ENCODE results near the gene ANKS1A.

The ANKS1A gene

DNA sequence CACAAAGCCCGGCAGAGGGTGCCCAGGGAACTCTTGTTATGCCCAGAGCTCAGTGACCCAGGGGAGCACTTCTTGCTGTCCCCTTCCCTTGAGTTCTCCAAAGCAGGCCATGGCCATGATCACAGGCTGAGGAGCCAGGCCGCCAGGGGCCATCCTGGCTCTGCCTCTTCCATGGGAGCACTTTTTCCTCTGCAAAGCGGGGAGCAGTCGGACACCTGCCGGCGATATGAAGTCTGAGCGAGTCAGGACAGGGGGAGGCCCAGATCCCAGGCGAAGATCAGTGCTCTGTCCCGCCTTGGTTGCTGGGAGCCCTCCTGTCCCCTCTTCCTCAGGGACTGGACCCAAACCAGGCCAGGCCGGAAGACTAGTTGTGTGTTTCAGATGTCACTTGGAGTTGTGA is 184.2 kb downstream of the ANKS1A start:
- H3K27ac ChIP-seq (ENCODE audit: extremely low read depth, low read depth, low read length): no peak overlapping the region
- ChIA-PET CTCF (interaction anchor here (0.5 to 0.6 kb wide), 2 partner anchors 34 to 133 kb away, joined by 3 to 5 read pairs; no protein-coding TSS in a partner anchor), POLR2A (no interaction called here)
- peaks cover 0 to 24% of the 10 kb centered on the region in 2 experiments; a peak in 2 of 3 replicates for H3K36me3 ChIP-seq (ENCODE audit: control insufficient read depth in 2 of 2, insufficient read depth in 1 of 2, low read length in 2 of 2)
- H3K4me1 ChIP-seq (ENCODE audit: control insufficient read depth, insufficient read depth, low read length): no peaks in the 10 kb centered on the region
- H3K9me3 ChIP-seq (ENCODE audit: control insufficient read depth, insufficient read depth, low read depth, low read length): no peaks in the 10 kb centered on the region
- no peak overlapping the region for H3K4me3 ChIP-seq (ENCODE audit: low read depth, low read length)
- TF ChIP-seq ZNF473 (tag by site-specific recombination; IDR thresholded peaks at IDR 0.05) (no peak), ZNF558 (tag by site-specific recombination; IDR thresholded peaks at IDR 0.05) (no peak), ZNF311 (tag by site-specific recombination; IDR thresholded peaks at IDR 0.05; ENCODE audit: borderline replicate concordance) (no peak), AEBP2 (tag by site-specific recombination; IDR thresholded peaks at IDR 0.05; ENCODE audit: borderline replicate concordance) (no peak), KLF16 (tag by site-specific recombination; IDR thresholded peaks at IDR 0.05) (no peak), ZNF677 (tag by site-specific recombination; IDR thresholded peaks at IDR 0.05) (no peak)

- no peaks in the 10 kb centered on the region for H3K4me1 ChIP-seq (ENCODE audit: control insufficient read depth, insufficient read depth, low read length)
- no peaks in the 10 kb centered on the region for H3K9me3 ChIP-seq (ENCODE audit: control insufficient read depth, insufficient read depth, low read depth, low read length)
- H3K27ac ChIP-seq (ENCODE audit: extremely low read depth, low read depth, low read length): no peak overlapping the region
- TF ChIP-seq ZFHX2 (tag by site-specific recombination; conservative IDR thresholded peaks at IDR 0.05) (no peak), ZNF24 (tag by site-specific recombination; IDR thresholded peaks at IDR 0.05) (no peak), ZNF76 (tag by site-specific recombination; IDR thresholded peaks at IDR 0.05; ENCODE audit: borderline replicate concordance, low read depth) (no peak), ZNF510 (tag by site-specific recombination; IDR thresholded peaks at IDR 0.05; ENCODE audit: insufficient replicate concordance) (no peak), SETDB1 (IDR thresholded peaks at IDR 0.05; ENCODE audit: insufficient read length, low read length) (no peak), ZNF362 (tag by site-specific recombination; IDR thresholded peaks at IDR 0.05) (no peak)
- H3K36me3 ChIP-seq (ENCODE audit: control insufficient read depth in 2 of 2, insufficient read depth in 1 of 2, low read length in 2 of 2): peaks cover 0 to 31% of the 10 kb centered on the region in 2 experiments; a peak in 2 of 3 replicates
- no peak overlapping the region for H3K4me3 ChIP-seq (ENCODE audit: low read depth, low read length)
- POLR2A ChIA-PET: no interaction called here
- CTCF ChIA-PET: no interaction called here
These were observed 184.9 kb downstream of the ANKS1A start for GRCh38 chr6:35073766-35074471.

DNA sequence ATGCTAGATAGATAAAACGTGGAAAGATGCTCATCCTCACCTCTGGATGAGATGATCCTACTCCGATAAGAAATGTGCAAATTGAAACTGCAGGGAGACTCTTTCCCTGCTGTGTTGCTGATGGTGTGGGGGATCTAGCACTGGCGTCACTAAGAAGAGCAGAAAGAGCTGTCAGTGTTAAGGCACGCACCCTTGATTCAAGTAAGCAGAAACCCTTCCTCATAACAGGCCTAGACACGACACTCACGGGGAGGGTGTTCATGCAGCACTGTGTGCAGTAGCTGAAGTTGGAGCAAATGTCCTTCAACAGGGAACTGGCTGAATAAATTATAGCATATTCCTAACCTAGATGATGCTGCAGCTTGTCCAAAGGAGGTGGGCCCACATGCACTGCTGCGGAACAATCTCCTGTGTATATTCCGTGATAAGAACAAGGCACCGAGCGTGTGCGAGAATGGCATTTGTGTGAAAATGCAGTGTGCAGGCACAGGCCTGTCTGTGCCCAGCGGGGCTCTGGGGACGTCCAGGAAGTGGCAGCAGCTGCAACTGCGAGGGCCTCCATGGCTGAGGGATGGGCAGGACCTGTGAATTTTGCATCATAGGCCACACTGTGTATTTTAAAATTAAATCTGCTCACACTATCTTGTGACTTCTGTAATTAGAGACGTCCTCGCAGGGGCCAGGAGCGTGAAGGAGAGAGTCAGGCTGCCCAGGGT is 188.1 kb downstream of the ANKS1A start:
- no peak overlapping the region for H3K4me3 ChIP-seq (ENCODE audit: low read depth, low read length)
- H3K4me1 ChIP-seq (ENCODE audit: control insufficient read depth, insufficient read depth, low read length): no peaks in the 10 kb centered on the region
- no peak overlapping the region for H3K27ac ChIP-seq (ENCODE audit: extremely low read depth, low read depth, low read length)
- CTCF ChIA-PET: interaction anchor here (0.7 to 1.3 kb wide), 3 partner anchors 63 to 164 kb away, joined by 3 read pairs; no protein-coding TSS in a partner anchor
- POLR2A ChIA-PET: no interaction called here
- no peaks in the 10 kb centered on the region for H3K9me3 ChIP-seq (ENCODE audit: control insufficient read depth, insufficient read depth, low read depth, low read length)
- TF ChIP-seq ZNF600 (tag by site-specific recombination; IDR thresholded peaks at IDR 0.05) (peak; percentile 34; the same call in 1 of the 2 replicates), ZNF311 (tag by site-specific recombination; IDR thresholded peaks at IDR 0.05; ENCODE audit: borderline replicate concordance) (no peak), ZFP69B (tag by site-specific recombination; IDR thresholded peaks at IDR 0.05) (peak; percentile 27; the same call in 1 of the 2 replicates)
- TF ChIP-seq, protein P1, sequence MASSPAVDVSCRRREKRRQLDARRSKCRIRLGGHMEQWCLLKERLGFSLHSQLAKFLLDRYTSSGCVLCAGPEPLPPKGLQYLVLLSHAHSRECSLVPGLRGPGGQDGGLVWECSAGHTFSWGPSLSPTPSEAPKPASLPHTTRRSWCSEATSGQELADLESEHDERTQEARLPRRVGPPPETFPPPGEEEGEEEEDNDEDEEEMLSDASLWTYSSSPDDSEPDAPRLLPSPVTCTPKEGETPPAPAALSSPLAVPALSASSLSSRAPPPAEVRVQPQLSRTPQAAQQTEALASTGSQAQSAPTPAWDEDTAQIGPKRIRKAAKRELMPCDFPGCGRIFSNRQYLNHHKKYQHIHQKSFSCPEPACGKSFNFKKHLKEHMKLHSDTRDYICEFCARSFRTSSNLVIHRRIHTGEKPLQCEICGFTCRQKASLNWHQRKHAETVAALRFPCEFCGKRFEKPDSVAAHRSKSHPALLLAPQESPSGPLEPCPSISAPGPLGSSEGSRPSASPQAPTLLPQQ (tag by site-specific recombination; IDR thresholded peaks at IDR 0.05): 0 out of 2 replicates have a peak, but pooled peaks have one; percentile 29
- peaks cover 0 to 59% of the 10 kb centered on the region in 2 experiments; a peak in 2 of 3 replicates for H3K36me3 ChIP-seq (ENCODE audit: control insufficient read depth in 2 of 2, insufficient read depth in 1 of 2, low read length in 2 of 2)

Measured in HEK293 (cell line).